Esophagus muscularis mucosa (tissue), 4 donors: ENCODE data around the gene DEAF1. TPM values are rescaled to one million over a fixed set of nuclear protein-coding genes. Genes with fewer than 3 reads are reported as not detected.
"Not testable (repeated sequence)": the region's sequence is repeated elsewhere in the genome, so short reads cannot be mapped to it uniquely, and the experiment has no call there.

Source experiments
- DNase-seq: peaks from one replicate; pipeline ENCODE4 v3.0.0-alpha.2; 2017; ENCODE audit errors: extremely low spot score
- H3K27ac ChIP-seq, 4 donors: fragments of 200-600 bp; sonication (generic); replicated peaks in 1 of 4; 1 replicate in 3 of 4; 2 replicates in 1 of 4; pipeline ENCODE4 v1.5.1; 2016 to 2019; ENCODE audit warnings: mild to moderate bottlenecking in 1 of 4
- H3K27me3 ChIP-seq, 4 donors: fragments of 200-600 bp; sonication (generic); one replicate each; pipeline versions ENCODE4 v1.5.1 to v1.6.0; 2016 to 2019
- H3K36me3 ChIP-seq, 4 donors: fragments of 200-600 bp; sonication (generic); one replicate each; pipeline ENCODE4 v1.5.1; 2016 to 2019
- H3K4me1 ChIP-seq, 4 donors: fragments of 200-600 bp; sonication (generic); one replicate each; pipeline ENCODE4 v1.5.1; 2016 to 2019
- H3K4me3 ChIP-seq, 4 donors: fragments of 200-600 bp; sonication (generic); 1 replicate in 2 of 4; 2 replicates in 2 of 4; pipeline ENCODE4 v1.5.1; 2016 to 2019; ENCODE audit warnings: mild to moderate bottlenecking in 4 of 4, moderate library complexity in 1 of 4
- H3K9me3 ChIP-seq, 4 donors: fragments of 200-600 bp; sonication (generic); 1 replicate in 3 of 4; 2 replicates in 1 of 4; pipeline ENCODE4 v1.5.1; 2016 to 2019
- CTCF ChIP-seq, 3 experiments: fragments of 200-600 bp in 2 of 3; fragments of 450-650 bp in 1 of 3; sonication (generic) in 2 of 3; IDR thresholded peaks; one replicate each; pipeline ENCODE4 v1.5.1; 2017 to 2019; ENCODE audit warnings: antibody characterized with exemption in 3 of 3, mild to moderate bottlenecking in 2 of 3, moderate library complexity in 1 of 3
- EP300 ChIP-seq: sonication (generic); formaldehyde crosslinking; IDR thresholded peaks from one replicate; pipeline ENCODE4 v1.6.1; 2017; ENCODE audit warnings: antibody characterized with exemption
- POLR2A ChIP-seq: fragments of 450-650 bp; IDR thresholded peaks from one replicate; pipeline ENCODE4 v1.6.1; 2017; ENCODE audit warnings: antibody characterized with exemption, moderate library complexity, mild to moderate bottlenecking, low read depth
- POLR2AphosphoS5 ChIP-seq, 2 donors: sonication (generic); formaldehyde crosslinking; IDR thresholded peaks; one replicate each; pipeline ENCODE4 v1.6.1; 2017; ENCODE audit warnings: antibody characterized with exemption in 2 of 2
- WGBS: methylation state at CpG from one replicate; pipeline ENCODE4 v1.1.5; 2018; 5-methylcytosine and 5-hydroxymethylcytosine counted together
- intact Hi-C: fragments of 100-400 bp; cut with DNase I; formaldehyde crosslinking; loops from one replicate; pipeline ENCODE4 v1.15.1; 2023
- total RNA-seq, 4 donors: library from RNA; depleted of rRNA; stranded (reverse); fragments of >200 nt; gene quantifications; one replicate each; pipeline versions ENCODE4 v1.1.0 to v1.2.1, GENCODE V29; 2016

Gene DEAF1
- total RNA-seq, 4 donors from 2014 or later: 24.9 to 57.1 (median 39.4) TPM

GRCh38 chr11:691710-692590 lies 3.1 kb downstream of the DEAF1 start:
- H3K4me1 ChIP-seq: peaks cover 23 to 29% (median 27%) of the 10 kb centered on the region in 4 donors
- WGBS: 94% methylated on average over 17 of the region's 18 CpGs
- no peaks in the 10 kb centered on the region for H3K27me3 ChIP-seq
- no peaks in the 10 kb centered on the region for H3K9me3 ChIP-seq
- DNase-seq: no peak
- no peak overlapping the region for H3K27ac ChIP-seq
- H3K36me3 ChIP-seq: peaks cover 18 to 37% (median 31%) of the 10 kb centered on the region in 4 donors
- intact Hi-C loops: no loop called here
- TF ChIP-seq CTCF (IDR thresholded peaks at IDR 0.05): no peak
- TF ChIP-seq POLR2AphosphoS5 (IDR thresholded peaks at IDR 0.05): no peak
- TF ChIP-seq EP300: no peak
- no peak for TF ChIP-seq POLR2A
- H3K4me3 ChIP-seq: no peak overlapping the region

- Histone ChIP-seq H3K27me3 (no peaks in the 10 kb centered on the region), H3K4me1 (peaks cover 16 to 20% (median 19%) of the 10 kb centered on the region in 4 donors), H3K4me3 (no peak overlapping the region), H3K36me3 (peaks cover 25 to 46% (median 41%) of the 10 kb centered on the region in 4 donors), H3K9me3 (no peaks in the 10 kb centered on the region), H3K27ac (no peak overlapping the region)
- intact Hi-C loops: no loop called here
- no peak for TF ChIP-seq POLR2A
- no peak for TF ChIP-seq CTCF (IDR thresholded peaks at IDR 0.05)
- TF ChIP-seq EP300: no peak
- TF ChIP-seq POLR2AphosphoS5 (IDR thresholded peaks at IDR 0.05): no peak
- DNase-seq: no peak
- WGBS: 81% methylated on average over 27 of the region's 27 CpGs
Observed at GRCh38 chr11:690738-691633, 4.0 kb downstream of the DEAF1 start.

- H3K27me3 ChIP-seq, H3K9me3 ChIP-seq, DNase-seq, H3K4me3 ChIP-seq, intact Hi-C loops, H3K27ac ChIP-seq: not testable (repeated sequence)
- WGBS: 100% methylated on average over 3 of the region's 3 CpGs
- Histone ChIP-seq H3K36me3 (peaks cover 25 to 52% (median 48%) of the 10 kb centered on the region in 4 donors), H3K4me1 (peaks cover 16 to 20% (median 19%) of the 10 kb centered on the region in 4 donors)
Observed at GRCh38 chr11:690244-690643, 4.8 kb downstream of the DEAF1 start.

GRCh38 chr11:689625-690024 lies 5.4 kb downstream of the DEAF1 start:
- Histone ChIP-seq H3K27me3 (no peaks in the 10 kb centered on the region), H3K36me3 (peaks cover 28 to 58% (median 54%) of the 10 kb centered on the region in 4 donors), H3K4me3 (no peak overlapping the region), H3K9me3 (no peaks in the 10 kb centered on the region), H3K4me1 (peaks cover 16 to 19% (median 17%) of the 10 kb centered on the region in 4 donors), H3K27ac (no peak overlapping the region)
- DNase-seq: no peak
- TF ChIP-seq CTCF (IDR thresholded peaks at IDR 0.05) (no peak), POLR2AphosphoS5 (IDR thresholded peaks at IDR 0.05) (no peak), EP300 (no peak), POLR2A (no peak)
- whole genome bisulfite sequencing: 86% methylated on average over 5 of the region's 7 CpGs
- intact Hi-C loops: no loop called here

- intact Hi-C loops: no loop called here
- H3K27me3 ChIP-seq: no peaks in the 10 kb centered on the region
- no peak overlapping the region for H3K27ac ChIP-seq
- H3K36me3 ChIP-seq: peaks cover 31 to 68% (median 63%) of the 10 kb centered on the region in 4 donors
- peaks cover 6 to 10% (median 8%) of the 10 kb centered on the region in 4 donors for H3K4me1 ChIP-seq
- no peak for DNase-seq
- WGBS: 87% methylated on average over 9 of the region's 9 CpGs
- no peaks in the 10 kb centered on the region for H3K9me3 ChIP-seq
- TF ChIP-seq CTCF (IDR thresholded peaks at IDR 0.05) (no peak), POLR2AphosphoS5 (IDR thresholded peaks at IDR 0.05) (no peak), POLR2A (no peak), EP300 (no peak)
- no peak overlapping the region for H3K4me3 ChIP-seq
Observed at GRCh38 chr11:688681-689080, 6.3 kb downstream of the DEAF1 start.
